ENCODE data around the gene KPTN.

DNA sequence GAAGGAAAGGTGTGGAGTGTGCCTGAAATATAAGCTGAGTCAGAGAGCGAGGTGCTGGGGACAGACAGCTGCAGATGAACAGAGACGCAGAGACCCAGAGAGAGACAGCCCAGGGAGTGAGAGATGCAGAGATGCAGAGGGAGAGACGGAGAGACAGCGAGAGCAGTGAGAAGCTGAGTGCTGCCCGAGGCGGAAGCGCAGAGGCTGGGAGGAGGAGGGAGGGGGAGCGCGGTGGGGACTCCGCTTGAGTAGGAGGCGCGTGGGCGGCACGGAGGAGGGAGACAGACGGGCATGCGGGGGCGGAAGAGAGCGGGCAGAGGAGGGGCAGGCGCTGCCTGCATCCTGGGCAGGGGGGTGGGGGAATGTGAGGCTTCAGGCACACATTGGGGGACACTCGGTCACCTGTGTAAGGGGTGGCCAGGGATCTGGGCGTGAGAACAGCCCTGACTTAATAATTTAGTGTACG lies 38.0 kb downstream of the KPTN start:
- TF ChIP-seq EZH2 (IDR thresholded peaks at IDR 0.05) (no peak), POLR2AphosphoS5 (IDR thresholded peaks at IDR 0.05; ENCODE audit: borderline replicate concordance, low read depth, low read length) (no peak)
